ENCODE results near the gene BTN1A1.
"Not testable (repeated sequence)": the region's sequence is repeated elsewhere in the genome, so short reads cannot be mapped to it uniquely, and the experiment has no call there.

The BTN1A1 gene

GRCh38 chr6:26500102-26500501 is at the start of gene BTN1A1:
TSS of gene BTN1A1 (plus strand) at chr6:26500303. CDS start at chr6:26501287, 984 bp downstream.
- DNase-seq = no peak

GRCh38 chr6:26452631-26453235 is 47.4 kb upstream of the BTN1A1 start:
- DNase-seq = no peak

GRCh38 chr6:26454631-26455030 is 45.5 kb upstream of the BTN1A1 start:
- DNase-seq = no peak

GRCh38 chr6:26455357-26455970 is 44.6 kb upstream of the BTN1A1 start:
- no peak for DNase-seq

- DNase-seq = peak in 1 of 2 experiments; percentile 45
Measured at GRCh38 chr6:26457264-26457805, 42.8 kb upstream of the BTN1A1 start.

GRCh38 chr6:26457806-26458688 is 42.1 kb upstream of the BTN1A1 start, which contains the start of gene BTN2A1:
TSS of gene BTN2A1 (plus strand) at chr6:26457955. CDS start at chr6:26458637, 682 bp downstream.
- peak in 1 of 2 experiments; percentile 60 for DNase-seq

GRCh38 chr6:26459023-26459810 is 40.9 kb upstream of the BTN1A1 start:
- no peak for DNase-seq

GRCh38 chr6:26461353-26461752 is 38.8 kb upstream of the BTN1A1 start:
- DNase-seq = not testable (repeated sequence)

GRCh38 chr6:26464014-26464413 is 36.1 kb upstream of the BTN1A1 start:
- DNase-seq = no peak

- no peak for DNase-seq
Measured at GRCh38 chr6:26464416-26465131, 35.5 kb upstream of the BTN1A1 start.

- no peak for DNase-seq
Measured at GRCh38 chr6:26465776-26466175, 34.3 kb upstream of the BTN1A1 start.

GRCh38 chr6:26468829-26469228 is 31.3 kb upstream of the BTN1A1 start:
- DNase-seq = no peak

GRCh38 chr6:26470643-26471042 is 29.5 kb upstream of the BTN1A1 start:
- DNase-seq = no peak

- no peak for DNase-seq
Measured at GRCh38 chr6:26471970-26472369, 28.1 kb upstream of the BTN1A1 start.

GRCh38 chr6:26472549-26473290 is 27.4 kb upstream of the BTN1A1 start:
- no peak for DNase-seq

- DNase-seq = no peak
Measured at GRCh38 chr6:26473429-26473757, 26.7 kb upstream of the BTN1A1 start.

GRCh38 chr6:26473758-26474438 is 26.2 kb upstream of the BTN1A1 start:
- no peak for DNase-seq

- DNase-seq = no peak
Measured at GRCh38 chr6:26474439-26474881, 25.6 kb upstream of the BTN1A1 start.

- no peak for DNase-seq
Measured at GRCh38 chr6:26475823-26476729, 24.0 kb upstream of the BTN1A1 start.

Measured in NCI-H187 (cell line).